ENCODE data around the gene ZNF888.
"Not testable (repeated sequence)": the region's sequence is repeated elsewhere in the genome, so short reads cannot be mapped to it uniquely, and the experiment has no call there.

The ZNF888 gene

DNA sequence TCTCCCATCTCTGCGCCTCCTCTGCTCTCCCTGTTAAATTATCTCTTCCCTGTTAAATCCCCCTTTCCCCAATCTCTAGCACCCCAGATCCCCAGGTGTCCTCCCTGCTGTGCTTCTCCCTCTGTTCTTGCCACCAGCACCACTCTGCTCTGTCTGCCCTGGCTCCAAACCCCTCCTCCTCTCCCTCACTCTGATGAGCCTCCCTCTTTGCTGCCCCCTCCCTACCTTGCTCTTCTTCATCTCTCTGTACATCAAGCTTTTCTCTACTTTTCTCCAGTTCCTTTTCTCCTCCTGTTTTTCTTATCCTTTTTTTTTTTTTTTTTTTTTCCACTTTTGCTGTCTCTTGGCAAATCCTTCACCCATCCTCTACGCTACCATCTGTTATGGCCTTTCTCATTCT is 18.3 kb upstream of the ZNF888 start:
- not testable (repeated sequence) for DNase-seq

DNA sequence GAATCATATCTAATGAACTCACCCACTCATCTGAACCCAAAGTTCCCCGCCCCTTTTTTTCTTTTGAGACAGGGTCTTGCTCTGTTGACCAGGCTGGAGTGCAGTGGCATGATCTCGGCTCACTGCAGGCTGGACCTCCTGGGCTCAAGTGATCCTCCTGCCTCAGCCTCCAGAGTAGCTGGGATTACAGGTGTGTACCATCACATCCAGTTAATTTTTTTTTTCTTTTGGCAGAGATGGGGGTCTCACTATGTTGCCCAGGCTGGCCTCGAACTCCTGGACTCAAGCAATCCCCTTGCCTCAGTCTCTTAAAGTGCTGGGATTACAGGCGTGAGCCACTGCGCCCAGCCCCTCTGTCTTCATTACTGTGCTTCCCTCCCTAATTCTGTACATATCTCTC is 17.7 kb upstream of the ZNF888 start:
- DNase-seq, result not testable (repeated sequence)

DNA sequence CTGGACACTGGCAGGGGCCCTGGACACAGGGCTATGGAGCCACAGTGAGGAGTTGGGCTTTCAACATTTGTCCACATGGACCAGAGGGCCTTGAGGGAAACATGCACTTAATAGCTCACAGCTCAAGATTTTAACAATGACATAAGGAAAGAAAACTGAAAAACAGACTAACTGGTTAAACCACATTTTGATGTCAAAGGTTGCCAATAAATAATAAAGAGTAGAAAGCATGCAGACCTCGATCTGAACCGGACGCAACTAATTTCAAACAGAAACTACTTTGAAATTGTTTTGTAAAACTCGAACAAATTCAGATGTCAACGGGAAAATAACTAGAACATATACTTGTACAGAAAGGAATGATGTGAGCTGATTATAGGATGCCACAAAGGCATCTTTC is 15.5 kb upstream of the ZNF888 start:
- no peak for DNase-seq

DNA sequence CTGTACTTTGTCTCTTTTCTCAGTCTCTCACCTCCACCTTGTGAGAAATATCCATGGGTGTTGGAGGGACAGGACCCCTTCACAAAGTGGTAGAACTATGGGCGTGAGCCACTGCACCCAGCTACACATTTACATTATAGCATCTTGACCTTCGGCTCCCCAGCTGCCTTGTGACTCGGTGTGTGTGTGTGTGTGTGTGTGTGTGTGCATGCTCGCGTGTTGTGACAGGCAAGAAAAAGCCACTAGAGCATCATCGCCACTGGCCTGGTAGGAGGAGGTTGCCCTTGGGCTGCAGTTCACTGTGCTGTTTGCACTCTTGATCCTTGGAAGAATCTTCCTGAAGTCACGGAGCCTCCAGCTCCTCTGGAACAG is 13.7 kb upstream of the ZNF888 start:
- no peak for DNase-seq

DNA sequence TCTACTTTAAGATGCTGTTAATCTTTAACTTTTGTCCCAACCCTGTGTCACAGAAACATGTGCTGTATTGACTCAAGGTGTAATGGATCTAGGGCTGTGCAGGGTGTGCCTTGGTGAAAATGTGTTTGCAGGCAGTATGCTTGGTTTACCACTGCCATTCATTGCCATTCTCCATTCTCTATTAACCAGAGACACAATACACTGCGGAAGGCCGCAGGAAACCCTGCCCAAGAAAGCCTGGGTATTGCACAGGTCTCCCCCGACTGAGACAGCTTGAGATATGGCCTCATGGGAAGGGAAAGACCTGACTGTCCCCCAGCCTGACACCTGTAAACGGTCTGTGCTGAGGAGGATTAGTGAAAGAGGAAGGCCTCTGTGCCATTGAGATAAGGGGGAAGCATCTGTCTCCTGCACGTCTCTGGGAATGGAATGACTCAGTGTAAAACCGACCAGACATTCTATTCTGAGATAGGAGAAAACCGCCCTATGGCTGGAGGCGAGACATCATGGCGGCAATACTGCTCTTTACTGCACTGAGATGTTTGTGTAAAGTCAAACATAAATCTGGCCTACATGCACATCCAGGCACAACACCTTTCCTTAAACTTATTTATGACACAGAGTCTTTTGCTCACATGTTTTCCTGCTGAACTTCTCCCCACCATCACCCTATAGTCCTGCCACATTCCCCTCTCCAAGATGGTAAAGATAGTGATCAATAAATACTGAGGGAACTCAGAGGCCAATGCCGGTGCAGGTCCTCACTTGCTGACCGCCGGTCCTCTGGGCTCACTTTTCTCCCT is 13.1 kb upstream of the ZNF888 start:
- DNase-seq, result no peak

DNA sequence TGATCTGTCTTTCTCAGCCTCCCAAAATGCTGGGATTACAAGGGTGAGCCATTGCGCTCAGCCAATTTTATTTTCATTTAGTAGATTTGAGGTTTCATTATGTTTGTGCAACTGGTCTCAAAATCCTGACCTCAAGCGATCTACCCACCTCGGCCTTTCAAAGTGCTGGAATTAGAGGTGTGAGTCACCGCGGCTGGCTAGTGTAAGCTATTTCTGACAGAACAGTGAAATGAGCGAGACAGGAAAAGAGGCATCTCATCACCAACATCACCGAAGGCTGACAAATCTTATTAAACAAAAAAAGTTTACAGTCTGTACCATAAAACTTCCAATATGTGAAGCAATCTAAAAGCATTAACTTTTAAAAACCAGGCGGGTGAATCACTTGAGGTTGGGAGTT is 12.2 kb upstream of the ZNF888 start:
- DNase-seq, result no peak

DNA sequence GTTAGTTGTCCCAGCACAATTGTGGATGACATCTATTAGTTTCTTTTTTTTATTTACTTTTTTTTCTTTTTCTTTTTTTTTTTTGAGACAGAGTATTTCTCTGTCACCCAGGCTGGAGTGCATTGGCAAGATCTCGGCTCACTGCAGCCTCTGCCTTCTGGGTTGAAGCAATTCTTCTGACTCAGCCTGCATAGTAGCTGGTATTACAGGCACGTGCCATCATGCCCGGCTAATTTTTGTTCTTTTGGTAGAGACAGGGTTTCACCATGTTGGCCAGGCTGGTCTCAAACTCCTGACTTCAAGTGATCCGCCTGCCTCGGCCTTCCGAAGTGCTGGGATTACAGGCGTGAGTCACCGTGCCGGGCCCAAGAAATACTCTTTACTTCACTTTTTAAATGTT is 1.4 kb upstream of the ZNF888 start:
- DNase-seq, result not testable (repeated sequence)

DNA sequence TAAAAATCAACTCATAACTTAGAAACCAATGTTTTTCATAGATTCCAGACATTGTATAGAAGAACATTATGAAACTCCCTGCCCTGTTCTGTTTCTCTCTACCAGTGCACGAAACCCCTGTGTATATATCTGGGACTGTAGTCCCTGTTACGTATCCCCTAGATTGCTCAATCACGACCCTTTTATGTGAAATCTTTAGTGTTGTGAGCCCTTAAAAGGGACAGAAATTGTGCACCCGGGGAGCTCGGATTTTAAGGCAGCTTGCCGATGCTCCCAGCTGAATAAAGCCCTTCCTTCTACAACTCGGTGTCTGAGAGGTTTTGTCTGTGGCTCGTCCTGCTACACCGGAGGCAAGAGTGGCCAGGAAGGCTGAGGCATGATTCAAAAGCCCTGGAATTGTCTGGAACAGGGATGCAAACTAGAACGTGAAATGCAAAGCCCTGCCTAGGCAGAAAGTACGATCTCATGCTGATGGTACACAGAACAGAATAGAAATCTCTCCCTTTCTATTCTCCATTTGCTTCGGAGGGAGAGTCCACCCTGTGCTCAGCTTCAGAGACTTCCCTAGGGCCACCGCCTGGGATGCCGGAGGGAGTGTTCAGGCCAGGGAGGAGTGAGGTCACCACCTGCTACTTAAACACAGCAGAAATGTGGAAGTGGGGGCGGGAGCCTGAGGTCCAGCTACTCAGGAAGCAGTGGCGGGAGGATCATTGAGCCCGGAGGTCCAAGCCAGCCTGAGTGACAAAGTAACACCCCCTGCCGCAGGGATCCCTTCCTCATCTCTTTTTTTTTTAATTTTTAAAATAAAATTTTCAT is 758 bp upstream of the ZNF888 start:
- DNase-seq, result no peak

DNA sequence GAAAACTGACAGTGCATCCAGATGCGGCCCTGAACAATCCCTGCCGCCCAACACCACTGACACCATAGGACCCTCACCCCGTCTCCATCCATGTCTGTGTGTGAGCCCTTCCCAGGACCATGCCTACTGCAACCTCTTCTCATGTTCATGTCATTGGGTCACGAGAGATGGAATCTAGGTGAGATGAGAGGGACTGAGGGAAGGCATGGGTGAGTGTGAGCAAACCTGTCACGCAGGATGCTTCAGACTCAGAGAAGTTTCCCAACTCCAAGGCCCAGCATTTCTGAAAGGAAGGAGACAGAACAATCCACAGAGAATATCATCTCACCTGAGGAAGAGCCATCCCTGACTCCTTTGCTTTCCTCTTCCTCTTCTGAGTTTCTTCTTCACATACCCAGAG is 5.7 kb downstream of the ZNF888 start:
- no peak for DNase-seq

DNA sequence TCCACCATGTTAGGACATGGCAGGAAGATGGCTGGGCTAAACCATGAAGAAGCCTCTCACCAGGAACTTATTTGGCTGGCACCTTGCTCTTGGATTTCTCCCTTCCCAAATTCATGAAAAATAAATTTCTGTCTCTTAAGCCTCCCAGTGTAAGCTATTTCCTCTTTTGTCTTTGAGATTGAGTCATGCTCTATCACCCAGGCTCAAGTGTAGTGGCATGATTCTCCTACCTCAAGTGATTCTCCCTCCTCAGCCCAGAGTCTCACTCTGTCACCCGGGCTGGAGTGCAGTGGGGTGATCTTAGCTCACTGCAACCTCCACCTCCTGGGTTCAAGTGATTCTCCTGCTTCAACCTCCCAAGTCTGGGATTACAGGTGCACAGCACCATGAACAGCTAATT is 12.6 kb downstream of the ZNF888 start:
- no peak for DNase-seq

DNA sequence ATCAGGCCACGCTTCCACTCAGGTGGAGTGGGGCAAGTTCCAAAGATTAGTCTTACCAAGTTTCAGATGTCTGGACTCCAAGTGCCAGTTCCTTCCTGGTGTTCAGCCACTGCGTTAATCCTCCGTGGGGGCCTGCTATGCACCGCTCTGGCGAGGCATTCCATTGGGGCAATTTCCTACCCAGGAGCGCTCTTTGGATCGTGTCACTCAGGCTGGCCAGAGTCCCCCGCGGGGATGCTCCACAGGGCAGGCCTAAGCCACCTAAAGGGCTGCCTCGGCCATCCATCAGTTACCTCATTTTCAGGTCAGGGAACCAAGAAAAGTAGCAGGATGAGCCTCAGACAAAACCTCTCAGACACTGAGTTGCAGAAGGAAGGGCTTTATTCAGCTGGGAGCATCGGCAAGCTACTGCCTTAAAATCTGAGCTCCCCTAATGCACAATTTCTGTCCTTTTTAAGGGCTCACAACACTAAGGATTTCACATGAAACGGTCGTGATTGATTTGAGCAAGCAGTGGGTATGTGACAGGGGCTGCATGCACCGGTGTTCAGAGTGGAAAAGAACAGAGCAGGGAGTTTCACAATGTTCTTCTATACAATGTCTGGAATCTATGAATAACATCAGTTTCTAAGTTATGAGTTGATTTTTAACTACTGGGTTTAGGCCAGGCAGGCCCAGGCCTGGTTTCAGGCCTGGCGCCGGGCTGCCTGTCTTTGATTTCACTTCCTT is 19.0 kb downstream of the ZNF888 start:
- DNase-seq, result not testable (repeated sequence)

DNA sequence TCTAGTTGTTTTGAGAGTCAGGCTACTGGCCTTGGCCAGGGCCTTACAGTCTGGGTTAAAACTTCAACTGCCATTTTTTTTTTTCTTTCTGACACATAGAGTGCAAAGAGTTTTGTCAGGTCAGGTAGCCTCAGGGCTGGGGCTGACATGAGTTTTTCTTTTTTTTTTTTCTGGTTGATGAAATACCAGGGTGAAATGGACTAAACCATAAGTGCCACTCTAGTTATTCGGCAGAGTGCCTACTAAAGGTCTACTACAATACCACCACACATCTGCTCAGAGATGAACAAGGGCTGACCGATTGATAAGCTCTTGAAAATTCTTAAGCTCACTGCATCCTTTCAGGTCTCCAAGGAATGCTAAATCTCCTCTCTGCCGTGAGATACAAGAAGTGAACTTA is 21.4 kb downstream of the ZNF888 start:
- DNase-seq, result no peak

DNA sequence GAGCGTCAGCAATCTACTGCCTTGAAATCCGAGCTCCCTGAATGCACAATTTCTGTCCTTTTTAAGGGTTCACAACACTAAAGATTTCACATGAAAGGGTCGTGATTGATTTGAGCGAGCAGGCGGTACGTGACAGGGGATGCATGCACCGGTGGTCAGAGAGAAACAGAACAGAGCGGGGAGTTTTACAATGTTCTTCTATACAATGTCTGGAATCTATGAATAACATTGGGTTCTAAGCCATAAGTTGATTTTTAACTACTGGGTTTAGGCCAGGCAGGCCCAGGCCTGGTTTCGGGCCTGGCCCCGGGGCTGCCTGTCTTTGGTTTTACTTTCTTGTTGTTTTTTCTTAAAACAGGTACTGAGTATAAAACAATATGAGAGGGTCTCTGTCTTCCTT is 24.6 kb downstream of the ZNF888 start:
- not testable (repeated sequence) for DNase-seq

DNA sequence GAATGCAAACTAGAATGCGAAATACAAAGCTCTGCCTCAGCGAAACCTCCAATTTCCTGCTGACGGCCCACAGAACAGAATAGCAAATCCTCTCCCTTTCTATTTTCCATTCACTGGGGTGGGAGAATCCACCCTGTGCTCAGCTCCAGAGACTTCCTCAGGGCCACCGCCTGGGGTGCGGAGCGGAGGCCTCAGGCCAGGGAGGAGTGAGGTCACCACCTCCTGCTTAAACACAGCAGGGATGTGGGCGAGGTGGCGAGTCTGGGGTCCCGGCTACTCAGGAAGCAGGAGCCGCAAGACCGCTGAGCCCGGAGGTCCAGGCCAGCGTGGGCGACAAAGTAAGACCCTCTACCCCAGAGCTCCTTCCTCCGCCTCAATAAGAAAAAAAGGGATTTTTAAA is 25.1 kb downstream of the ZNF888 start:
- DNase-seq, result no peak

DNA sequence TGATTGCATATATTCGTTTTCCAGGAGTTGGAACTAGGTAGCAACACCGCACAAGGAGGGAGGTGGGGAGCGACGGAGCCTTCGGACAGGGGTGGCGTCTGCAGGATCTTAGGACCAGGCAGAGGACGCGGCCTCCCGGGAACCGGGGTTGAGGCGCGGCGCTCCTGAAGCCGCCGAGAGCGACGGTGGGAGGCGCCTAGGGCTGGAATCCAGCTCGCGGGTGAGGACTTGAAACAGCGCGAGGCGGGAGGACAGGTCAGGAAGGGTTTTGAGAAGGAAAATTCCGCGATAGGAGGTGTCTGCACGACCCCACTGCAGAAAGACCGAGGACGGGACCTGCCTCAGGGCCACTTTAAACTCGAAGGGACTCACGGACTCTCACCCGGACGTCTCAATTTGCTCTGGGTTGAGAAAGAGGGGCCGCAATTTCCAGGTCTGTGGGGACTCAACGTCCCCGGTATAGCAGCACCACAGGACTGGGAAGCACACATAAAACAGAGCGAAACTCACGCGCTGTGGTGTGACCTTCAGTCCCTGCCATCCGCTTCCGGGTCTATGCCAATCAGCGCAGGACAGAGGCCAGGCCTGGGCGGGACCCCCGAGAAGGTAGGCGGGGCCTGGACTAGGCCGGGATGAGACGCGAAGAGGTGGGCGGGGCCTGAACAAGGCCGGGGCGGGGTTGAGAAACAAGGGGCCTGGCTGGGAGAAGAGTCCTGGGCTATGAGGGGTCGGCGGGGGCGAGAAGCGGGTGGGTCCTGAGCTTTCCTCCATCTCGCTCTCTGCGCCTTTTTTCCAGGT is 25.9 kb downstream of the ZNF888 start, which contains the start of gene ZNF320:
ZNF320 (minus strand) TSS at position 498 of the 798 bp plus-strand sequence. CDS start 7,380 bp downstream, outside the sequence.
- peak; percentile 83 to 90 (median 87) for DNase-seq

DNA sequence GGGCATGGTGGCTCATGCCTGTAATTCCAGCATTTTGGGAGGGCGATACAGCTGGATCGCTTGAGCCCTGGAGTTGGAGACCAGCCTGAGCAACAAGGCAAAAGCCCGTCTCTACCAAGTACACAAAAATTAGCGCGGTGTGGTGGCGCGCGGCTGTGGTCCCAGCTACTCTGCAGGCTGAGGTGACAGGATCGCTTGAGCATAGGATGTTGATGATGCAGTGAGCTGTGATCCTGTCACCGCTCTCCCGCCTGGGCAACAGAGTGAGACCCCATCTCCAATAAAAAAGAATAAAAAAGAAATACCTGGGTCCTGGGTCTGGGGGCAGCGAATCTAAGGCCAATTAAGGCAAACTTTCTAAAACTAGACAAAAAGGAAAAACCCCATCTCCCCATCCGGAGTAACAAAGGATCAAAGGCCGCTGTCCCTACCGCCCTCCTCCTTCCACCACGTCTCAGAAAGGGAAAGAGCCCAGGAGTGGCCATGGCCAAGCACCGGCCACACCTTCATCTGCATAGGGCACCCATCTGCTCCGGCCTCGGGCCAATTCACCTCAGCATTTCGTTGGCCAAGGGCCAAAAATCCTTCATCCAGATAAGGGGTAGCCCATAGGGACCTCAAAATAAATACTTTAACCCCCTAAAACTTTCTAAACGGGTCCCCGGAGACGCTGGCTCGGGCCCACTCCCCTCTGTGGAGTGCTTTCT is 26.6 kb downstream of the ZNF888 start:
- no peak for DNase-seq

DNA sequence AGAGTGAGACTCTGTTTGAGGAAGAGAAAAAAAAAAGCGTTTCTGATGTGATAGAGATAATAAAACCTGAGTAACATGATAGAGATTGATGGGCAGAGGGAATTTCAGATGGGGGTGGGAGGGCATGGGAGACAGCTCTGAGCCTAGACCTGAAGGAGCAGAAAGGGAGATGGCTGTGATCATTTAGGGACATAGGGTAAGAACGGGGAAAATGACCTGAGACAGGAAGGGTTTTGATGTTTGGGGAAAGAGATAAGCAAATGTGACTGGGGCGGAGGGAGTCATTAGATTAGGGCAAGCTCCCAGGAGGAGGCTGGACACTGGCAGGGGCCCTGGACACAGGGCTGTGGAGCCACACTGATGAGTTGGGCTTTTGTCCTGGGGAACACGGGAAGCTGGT is 31.9 kb downstream of the ZNF888 start:
- no peak for DNase-seq

DNA sequence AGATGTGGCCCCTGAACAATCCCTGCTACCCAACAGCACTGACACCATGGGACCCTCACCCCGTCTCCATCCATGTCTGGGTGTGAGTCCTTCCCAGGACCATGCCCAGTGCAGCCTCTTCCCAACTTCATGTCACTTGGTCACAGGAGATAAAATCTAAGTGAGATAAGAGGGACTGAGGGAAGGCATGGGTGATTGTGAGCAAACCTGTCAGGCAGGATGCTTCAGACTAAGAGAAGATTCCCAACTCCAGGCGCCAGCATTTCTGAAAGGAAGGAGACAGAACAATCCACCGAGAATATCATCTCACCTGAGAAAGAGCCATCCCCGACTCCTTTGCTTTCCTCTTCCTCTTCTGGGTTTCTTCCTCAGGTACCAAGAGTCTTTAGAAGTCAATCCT is 33.3 kb downstream of the ZNF888 start:
- no peak for DNase-seq

DNA sequence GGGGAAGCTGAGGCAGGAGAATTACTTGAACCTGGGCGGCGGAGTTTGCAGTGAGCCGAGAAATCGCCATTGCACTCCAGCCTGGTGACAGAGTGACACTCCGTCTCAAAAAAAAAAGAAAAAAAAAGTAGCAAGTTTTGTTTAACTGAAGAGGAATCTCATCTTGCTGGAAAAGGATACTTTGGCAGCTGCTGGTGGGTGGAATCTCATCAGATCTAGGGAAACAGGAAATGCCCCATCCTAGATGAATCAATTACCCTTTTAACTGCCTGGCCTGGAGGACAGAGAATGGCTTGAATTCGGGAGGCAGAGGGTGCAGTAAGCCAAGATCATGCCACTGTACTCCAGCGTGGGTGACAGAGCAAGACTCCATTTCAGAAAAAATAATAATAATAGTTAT is 34.2 kb downstream of the ZNF888 start:
- no peak for DNase-seq

DNA sequence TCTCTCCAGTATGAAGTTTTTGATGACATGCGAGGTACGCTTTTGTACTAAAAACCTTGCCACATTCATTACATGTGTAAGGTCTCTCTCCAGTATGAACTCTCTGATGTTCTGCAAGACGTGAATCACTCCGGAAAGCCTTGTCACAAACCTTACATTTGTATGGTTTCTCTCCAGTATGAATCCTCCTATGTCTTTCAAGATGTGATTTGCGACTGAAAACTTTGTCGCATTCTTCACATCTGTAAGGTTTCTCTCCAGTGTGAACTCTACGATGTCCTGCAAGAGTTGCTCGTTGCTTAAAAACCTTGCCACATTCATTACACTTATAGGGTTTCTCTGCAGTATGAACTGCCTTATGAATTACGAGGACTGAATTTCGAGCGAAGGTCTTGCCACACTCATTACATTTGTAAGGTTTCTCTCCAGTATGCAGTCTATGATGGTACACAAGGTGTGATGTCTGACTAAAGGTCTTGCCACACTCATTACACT is 42.3 kb downstream of the ZNF888 start:
- no peak for DNase-seq

DNA sequence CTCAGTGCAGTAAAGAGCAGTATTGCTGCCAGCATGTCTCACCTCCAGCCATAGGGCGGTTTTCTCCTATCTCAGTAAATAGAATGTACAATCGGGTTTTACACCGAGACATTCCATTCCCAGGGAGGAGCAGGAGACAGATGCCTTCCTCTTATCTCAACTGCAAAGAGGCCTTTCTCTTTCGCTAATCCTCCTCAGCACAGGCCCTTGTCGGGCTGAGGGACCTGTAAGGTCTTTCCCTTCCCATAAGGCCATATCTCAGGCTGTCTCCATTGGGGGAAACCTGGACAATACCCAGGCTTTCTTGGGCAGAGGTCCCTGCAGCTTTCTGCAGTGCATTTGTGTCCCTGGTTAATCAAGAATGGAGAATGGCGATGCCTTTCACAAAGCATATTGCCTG is 50.2 kb downstream of the ZNF888 start:
- DNase-seq, result not testable (repeated sequence)

DNA sequence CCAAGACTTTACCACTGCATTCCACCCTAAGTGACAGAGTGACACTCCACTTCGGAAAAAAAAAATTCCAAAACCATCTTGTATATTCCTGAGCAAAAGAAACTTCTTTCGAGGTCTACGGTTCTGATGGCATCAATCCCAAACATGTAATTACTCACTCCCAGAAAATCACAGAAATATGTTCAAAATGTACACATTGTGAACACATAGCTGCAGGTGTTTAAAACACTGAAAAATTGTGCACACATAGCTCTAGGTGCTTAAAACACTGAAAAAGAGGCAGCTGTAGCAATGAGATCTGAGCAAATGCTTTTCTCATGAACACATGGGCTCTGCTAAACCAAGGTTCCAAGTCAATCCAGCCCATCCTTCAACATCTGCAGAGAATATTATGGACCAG is 51.8 kb downstream of the ZNF888 start:
- no peak for DNase-seq

Measured in T-helper 1 cell (primary cell).